ENCODE measurements around the gene UBR7.
"Not testable (repeated sequence)": the region's sequence is repeated elsewhere in the genome, so short reads cannot be mapped to it uniquely, and the experiment has no call there.

Gene UBR7

DNA sequence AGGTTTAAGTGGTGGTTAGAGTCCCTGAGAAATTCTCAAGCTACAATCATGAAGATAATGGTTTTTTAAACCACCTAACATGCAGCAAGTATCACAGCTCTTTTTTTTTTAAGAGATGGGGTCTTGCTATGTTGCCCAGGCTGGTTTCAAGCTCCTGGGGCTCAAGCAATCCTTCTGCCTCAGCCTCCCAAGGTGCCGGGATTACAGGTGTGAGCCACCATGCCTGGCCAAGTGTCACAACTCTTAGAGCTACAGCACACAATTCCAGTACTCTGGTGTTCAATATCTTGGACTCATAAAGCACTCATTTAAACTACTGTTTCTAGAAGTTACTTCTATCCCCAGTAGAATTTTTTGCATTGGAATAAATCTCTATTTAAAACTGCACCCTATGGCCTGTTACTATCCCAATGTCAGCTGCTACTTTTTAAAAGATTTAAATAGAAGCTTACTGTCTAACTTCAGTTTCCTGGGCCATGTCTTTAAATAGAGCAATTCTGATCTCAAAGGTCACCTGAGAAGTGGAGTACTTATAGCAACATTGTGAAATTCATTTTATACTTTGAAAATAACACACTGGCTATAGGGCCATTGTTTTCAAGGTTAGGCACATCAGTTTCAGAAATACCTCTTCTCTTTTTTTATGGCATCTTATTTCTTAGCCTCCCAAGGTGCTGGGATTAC, 11.6 kb upstream of the UBR7 start:
- DNase-seq: no peak

GRCh38 chr14:93199031-93199430, 8.0 kb upstream of the UBR7 start:
- DNase-seq: no peak

- no peak for DNase-seq
These were observed 6.5 kb upstream of the UBR7 start for GRCh38 chr14:93200553-93200952.

GRCh38 chr14:93201155-93201704, 5.8 kb upstream of the UBR7 start:
- DNase-seq: no peak

DNA sequence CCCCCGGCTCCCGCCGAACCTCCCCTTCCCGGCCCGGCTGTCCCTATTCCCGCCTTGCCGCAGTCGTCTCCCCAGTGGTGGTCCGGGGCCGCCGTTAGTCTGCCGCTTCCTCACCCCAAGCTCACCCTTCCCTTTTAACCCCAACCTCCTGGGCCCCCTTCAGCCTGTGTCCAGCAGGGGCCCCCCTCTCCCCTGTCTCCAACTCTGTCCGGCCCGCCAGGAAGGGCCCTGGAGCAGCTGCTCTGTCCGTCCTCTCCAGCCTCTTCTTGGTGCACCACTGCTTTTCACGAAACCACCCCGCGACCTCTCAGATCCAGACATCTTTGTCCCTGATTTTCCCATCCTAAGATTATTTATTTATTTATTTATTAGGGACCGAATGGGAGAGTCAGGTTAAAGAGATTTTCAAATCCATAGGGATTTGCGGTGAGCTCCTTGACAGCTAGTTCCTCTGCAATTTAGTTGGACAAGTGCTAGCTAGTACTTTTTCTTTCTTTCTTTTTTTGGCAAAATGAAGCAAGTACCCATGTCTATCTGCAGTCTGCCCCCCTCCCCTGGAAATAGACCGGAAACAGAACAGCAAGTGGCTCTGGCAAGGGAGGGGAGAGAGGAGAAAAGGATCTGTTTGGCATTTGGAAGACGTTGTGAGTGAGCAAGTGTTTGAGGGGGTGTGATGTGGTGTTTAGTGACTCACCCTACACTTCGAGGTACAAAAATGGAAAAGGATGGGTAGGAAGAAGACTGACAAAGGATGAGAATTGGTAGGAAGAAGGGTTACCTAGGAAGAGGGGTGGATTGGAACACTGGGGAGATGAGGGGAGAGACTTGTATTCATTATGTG, 632 bp downstream of the UBR7 start:
- DNase-seq: no peak

DNA sequence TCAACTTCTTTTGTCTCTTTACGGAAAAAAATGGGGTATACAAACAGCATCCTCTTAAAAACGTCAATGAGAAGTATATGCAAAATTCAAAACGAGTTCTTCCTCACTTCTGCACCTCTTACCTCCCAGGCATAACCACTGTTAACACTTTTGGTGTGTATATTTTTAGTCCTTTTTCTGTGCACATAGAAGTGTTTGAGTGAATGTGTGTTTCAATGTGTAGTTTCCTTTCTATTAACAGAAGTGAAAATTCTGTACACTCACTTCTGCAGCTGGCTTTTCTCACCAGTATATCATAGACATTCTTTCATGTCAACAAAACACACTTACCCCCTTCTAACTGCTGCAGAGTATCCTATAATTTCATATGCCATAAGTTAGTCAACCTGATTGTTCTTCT, 5.4 kb downstream of the UBR7 start:
- DNase-seq: no peak

DNA sequence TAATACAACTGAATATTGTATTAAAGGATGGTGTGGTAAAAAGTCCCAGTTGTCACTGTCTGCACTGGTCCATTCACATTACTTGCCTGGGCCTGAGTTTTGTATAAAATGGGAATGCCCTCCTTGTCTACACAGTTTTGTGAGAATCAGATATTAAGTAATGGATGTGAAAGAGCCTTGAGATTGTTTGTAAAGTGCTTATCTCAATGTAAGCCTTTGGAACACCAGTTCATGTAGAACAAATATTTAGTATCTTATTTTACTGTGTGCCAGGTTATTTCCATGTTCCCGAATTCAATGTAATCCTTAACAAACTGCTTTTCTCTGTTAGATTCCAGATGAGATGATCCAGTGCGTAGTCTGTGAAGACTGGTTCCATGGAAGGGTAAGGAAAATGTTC, 7.5 kb downstream of the UBR7 start:
- no peak for DNase-seq

GRCh38 chr14:93219103-93219726, 12.2 kb downstream of the UBR7 start:
- DNase-seq: peak; percentile 20

- no peak for DNase-seq
These were observed 13.5 kb downstream of the UBR7 start for GRCh38 chr14:93220509-93220908.

DNA sequence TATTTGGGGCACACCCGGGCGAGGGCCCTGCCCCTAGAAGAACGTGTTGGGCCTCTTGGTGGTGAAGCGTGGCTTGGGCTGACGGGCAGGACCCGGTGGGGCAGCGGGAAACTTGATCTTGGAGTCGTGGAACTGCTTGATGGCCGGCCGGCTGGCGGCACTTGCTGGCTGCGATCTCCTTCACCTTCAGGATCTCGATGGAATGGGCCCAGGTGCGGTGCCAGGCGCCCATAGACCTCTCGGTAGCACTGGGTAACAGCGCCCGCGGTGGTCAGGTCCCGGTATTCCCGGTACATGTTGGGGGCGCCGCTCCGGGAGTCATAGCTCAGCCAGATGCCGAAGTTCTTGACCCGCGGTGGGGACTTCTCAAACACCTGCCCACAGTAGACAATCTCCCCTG, 16.5 kb downstream of the UBR7 start:
- no peak for DNase-seq

DNA sequence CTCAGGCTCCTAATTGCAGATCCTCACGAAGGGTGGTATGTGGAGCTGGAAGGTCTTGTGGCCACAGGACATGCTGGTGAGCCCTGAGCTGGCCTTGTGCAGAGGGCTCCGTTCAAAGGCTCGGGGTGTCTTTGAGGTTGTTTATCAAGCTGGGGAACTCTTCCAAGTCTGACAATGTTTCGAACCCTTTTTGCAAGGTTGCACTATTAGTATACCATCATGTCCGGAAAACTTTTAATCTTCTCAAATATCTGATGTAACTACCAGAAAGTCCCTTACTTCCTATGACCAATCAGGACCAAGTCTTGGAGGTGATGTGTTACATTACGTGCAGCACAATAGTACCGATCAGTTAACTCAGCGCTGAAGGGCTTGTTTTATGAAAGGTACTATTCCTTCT, 21.5 kb downstream of the UBR7 start:
- DNase-seq: no peak

DNA sequence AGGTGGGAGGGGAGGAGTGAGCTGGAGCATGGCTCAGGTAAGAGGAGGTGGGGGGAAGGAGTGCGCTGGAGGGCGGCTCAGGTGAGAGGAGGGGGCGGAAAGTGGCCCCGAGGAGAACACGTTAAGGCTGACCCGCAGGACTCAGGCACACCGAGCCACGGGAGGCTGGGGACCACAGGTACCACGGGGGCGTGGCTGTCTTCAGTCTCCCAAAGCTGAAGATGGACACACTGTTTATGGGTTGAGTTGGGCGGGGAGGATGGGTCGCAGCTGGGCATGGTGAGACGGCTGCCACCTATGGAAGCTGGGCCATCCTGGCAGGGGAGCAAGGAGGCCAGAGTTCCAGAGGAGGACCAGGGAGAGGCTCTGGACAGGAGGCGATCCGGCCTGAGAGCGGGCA, 23.5 kb downstream of the UBR7 start:
- DNase-seq: no peak

DNA sequence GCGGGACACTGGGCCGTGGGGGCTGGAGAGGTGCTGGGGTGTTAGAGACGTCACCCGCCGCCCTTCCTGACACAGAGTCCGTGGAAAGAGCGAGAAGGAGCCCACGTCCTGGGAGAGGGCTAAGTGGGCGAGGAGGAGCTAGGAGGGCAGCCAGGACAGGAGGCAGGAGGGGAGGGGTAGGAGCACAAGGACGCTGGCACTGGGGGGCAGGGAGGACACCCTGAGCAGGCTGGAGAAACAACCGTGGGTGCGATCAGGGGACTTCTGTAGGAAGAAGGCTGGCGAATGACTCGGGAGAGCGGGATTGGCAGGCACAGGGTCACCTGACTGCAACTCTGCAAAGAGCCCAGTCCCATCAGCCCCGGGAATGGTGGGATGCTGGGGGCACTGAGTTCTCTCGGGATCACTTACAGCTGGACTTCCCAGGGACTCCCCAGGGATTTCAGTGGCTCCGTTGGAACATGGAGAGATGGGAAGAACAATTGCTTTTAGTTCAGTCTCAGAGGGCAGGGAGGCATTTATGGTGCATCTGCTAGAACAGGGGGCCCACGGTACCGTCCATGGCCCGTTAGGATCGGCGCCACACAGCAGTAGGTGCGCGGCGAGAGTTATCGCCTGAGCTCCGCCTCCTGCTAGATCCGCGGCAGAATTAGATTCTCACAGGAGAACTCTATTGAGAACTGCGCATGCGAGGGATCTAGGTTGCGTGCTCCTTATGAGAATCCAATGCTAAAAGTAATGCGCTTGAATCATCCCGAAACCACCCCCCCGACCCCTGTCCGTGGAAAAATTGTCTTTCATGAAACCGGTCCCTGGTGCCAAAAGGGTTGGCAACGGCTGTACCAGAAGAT, 24.3 kb downstream of the UBR7 start:
- DNase-seq: no peak

GRCh38 chr14:93232159-93232558, 25.1 kb downstream of the UBR7 start:
- DNase-seq: no peak

DNA sequence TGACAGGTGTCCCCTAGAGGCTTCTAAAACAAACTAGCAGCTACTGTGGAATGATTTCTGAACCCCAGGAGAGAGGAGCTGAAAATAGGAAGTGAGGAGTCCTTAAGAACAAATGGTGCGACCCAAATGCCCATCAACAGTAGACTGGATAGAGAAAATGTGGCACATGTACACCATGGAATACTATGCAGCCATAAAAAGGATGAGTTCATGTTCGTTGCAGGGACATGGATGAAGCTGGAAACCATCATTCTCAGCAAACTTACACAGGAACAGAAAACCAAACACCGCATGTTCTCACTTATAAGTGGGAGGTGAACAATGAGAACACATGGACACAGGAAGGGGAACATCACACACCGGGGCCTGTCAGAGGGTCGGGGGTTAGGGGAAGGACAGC, 26.0 kb downstream of the UBR7 start:
- DNase-seq: not testable (repeated sequence)

GRCh38 chr14:93234798-93235197, 27.7 kb downstream of the UBR7 start:
- DNase-seq: no peak

GRCh38 chr14:93239869-93240677, 33.0 kb downstream of the UBR7 start:
- DNase-seq: no peak

DNA sequence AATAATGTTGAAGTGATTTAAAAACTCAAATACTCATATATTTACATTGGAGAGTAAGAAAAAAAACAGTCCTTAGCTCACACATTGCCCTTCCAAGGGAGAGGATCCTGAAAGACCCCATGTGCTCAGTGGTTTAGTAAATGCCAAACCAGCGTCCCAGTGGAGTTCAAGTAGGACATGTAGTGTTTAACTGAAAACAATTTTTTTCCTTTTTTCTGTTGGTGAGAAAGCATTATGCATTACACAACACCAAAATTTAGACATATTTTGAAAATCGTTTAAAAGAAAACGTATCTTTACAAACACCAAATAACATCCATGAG, 33.6 kb downstream of the UBR7 start:
- DNase-seq: no peak

- no peak for DNase-seq
These were observed 38.8 kb downstream of the UBR7 start for GRCh38 chr14:93245764-93246420.

- DNase-seq: no peak
These were observed 39.5 kb downstream of the UBR7 start for GRCh38 chr14:93246534-93246933.

DNA sequence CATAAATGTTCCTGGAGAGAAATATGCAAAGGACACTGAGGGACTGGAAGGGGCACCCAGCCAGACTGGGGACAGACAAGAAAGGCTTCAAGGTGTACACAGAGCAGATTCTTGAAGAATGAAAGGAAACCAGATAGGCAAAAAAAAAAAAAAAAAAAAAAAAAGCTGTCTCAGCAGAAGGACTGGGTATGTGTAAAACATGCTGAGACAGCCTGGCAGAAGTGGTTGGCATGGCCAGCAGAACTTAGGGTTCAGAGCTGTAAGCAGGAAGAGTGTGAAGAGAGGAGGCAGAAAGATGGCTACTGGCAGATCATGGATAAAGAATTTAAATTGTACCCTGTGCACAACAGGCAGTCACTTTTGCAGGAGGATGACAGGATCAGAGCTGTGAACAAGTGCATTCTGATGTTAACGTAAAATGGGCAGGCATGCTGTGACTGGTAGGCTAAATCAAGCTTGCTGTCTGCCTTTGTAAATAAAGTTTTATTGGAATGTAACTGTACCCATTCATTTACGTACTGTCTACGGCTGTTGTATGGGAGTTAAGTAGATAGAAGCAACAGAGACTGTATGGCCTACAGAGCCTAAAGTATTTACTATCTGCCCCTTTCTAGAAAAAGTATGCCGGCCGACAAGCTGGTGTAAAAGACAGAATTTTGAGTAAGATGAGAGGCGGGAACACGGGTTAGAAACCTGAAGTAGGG, 42.2 kb downstream of the UBR7 start:
- no peak for DNase-seq

All from T-helper 9 cell (primary cell).